Left ventricle myocardium inferior (tissue), 1 donor: ENCODE results near the gene GJC1. TPM values are rescaled to one million over a fixed set of nuclear protein-coding genes. Genes with fewer than 3 reads are reported as not detected.

ENCODE experiments used
- DNase-seq: peaks from one replicate; pipeline ENCODE4 v3.0.0-alpha.2; 2020
- H3K27ac ChIP-seq: fragments of 200-600 bp; replicated peaks from 2 replicates; pipeline ENCODE4 v1.8.0; 2021
- H3K27me3 ChIP-seq: fragments of 200-600 bp; 2 replicates; pipeline ENCODE4 v1.8.0; 2021; ENCODE audit warnings: low read depth
- H3K36me3 ChIP-seq: fragments of 200-600 bp; 2 replicates; pipeline ENCODE4 v1.8.0; 2021
- H3K4me1 ChIP-seq: fragments of 200-600 bp; 2 replicates; pipeline ENCODE4 v1.8.0; 2021
- H3K4me3 ChIP-seq: fragments of 200-600 bp; 2 replicates; pipeline ENCODE4 v1.8.0; 2021; ENCODE audit warnings: mild to moderate bottlenecking, moderate library complexity
- H3K9me3 ChIP-seq: fragments of 200-600 bp; replicated peaks from 2 replicates; pipeline ENCODE4 v1.8.0; 2021
- intact Hi-C: fragments of 100-400 bp; cut with micrococcal nuclease; formaldehyde crosslinking; loops from one replicate; pipeline ENCODE4 v1.11.0; 2022
- total RNA-seq: library from RNA; stranded (reverse); fragmentation: NEBNext Ultra II Directional; extraction: Animal tissue kit (Norgen Biotek cat#: 25700); gene quantifications from one replicate; pipeline ENCODE4 v1.2.1, GENCODE V29; 2021
- TF ChIP-seq, protein P1 (sequence below): fragments of 200-600 bp; IDR thresholded peaks from 2 replicates; pipeline ENCODE4 v1.8.0; 2021; ENCODE audit warnings: antibody characterized with exemption, mild to moderate bottlenecking, borderline replicate concordance
- donor health status: DM: no; HTN: yes; CAD: no; lungs with severe emphysema.

Gene GJC1
- total RNA-seq, 1 donor from 2014 or later: 18.8 TPM

DNA sequence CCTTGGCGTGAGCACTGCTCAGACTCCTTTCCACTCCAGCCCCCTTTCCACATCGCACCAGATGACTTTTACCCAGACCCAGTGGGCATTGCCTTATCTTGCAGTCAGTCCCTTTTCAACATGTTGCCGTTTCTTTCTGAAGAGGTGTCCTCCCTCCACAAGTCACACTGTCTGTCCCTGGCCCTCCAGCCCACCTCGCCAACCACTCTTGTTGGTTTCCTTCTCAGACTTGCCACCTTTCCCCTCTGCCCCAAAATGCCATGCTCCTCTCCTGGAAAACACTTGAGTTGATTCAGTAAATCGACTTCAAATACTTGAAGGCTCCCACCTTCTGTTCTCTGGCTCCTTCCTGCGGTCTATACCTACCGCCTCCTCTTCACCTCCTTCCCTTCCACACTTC is 78.8 kb downstream of the GJC1 start:
- Histone ChIP-seq H3K9me3 (no peaks in the 10 kb centered on the region), H3K36me3 (no peaks in the 10 kb centered on the region), H3K4me3 (no peak overlapping the region), H3K27me3 (no peaks in the 10 kb centered on the region), H3K27ac (no peak overlapping the region), H3K4me1 (peaks cover 25% of the 10 kb centered on the region)
- no peak for DNase-seq
- TF ChIP-seq, protein P1, sequence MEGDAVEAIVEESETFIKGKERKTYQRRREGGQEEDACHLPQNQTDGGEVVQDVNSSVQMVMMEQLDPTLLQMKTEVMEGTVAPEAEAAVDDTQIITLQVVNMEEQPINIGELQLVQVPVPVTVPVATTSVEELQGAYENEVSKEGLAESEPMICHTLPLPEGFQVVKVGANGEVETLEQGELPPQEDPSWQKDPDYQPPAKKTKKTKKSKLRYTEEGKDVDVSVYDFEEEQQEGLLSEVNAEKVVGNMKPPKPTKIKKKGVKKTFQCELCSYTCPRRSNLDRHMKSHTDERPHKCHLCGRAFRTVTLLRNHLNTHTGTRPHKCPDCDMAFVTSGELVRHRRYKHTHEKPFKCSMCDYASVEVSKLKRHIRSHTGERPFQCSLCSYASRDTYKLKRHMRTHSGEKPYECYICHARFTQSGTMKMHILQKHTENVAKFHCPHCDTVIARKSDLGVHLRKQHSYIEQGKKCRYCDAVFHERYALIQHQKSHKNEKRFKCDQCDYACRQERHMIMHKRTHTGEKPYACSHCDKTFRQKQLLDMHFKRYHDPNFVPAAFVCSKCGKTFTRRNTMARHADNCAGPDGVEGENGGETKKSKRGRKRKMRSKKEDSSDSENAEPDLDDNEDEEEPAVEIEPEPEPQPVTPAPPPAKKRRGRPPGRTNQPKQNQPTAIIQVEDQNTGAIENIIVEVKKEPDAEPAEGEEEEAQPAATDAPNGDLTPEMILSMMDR: no peak
- intact Hi-C loops: no loop called here

DNA sequence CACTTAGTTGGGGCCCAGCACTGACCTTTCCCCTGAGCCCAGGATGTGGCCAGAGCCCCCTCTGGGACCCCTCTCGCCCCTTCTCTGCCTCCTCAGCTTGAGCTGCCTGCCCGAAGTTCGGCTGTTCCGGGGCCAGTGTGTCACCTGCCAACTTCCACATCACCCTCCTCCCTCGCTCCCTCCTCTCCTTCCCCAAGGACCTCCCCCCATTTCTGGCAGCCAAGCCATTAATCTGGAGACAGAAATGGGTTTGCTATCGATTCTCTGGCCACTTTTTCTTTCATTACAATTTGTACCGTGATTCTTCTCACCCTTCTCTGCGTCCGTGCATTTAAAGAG is 80.1 kb downstream of the GJC1 start:
- Histone ChIP-seq H3K36me3 (no peaks in the 10 kb centered on the region), H3K4me3 (peak overlapping the region; percentile 54), H3K27ac (peak overlapping the region; percentile 68), H3K27me3 (no peaks in the 10 kb centered on the region), H3K9me3 (no peaks in the 10 kb centered on the region), H3K4me1 (peaks cover 25% of the 10 kb centered on the region)
- intact Hi-C loops: no loop called here
- TF ChIP-seq, protein P1: no peak
- no peak for DNase-seq

DNA sequence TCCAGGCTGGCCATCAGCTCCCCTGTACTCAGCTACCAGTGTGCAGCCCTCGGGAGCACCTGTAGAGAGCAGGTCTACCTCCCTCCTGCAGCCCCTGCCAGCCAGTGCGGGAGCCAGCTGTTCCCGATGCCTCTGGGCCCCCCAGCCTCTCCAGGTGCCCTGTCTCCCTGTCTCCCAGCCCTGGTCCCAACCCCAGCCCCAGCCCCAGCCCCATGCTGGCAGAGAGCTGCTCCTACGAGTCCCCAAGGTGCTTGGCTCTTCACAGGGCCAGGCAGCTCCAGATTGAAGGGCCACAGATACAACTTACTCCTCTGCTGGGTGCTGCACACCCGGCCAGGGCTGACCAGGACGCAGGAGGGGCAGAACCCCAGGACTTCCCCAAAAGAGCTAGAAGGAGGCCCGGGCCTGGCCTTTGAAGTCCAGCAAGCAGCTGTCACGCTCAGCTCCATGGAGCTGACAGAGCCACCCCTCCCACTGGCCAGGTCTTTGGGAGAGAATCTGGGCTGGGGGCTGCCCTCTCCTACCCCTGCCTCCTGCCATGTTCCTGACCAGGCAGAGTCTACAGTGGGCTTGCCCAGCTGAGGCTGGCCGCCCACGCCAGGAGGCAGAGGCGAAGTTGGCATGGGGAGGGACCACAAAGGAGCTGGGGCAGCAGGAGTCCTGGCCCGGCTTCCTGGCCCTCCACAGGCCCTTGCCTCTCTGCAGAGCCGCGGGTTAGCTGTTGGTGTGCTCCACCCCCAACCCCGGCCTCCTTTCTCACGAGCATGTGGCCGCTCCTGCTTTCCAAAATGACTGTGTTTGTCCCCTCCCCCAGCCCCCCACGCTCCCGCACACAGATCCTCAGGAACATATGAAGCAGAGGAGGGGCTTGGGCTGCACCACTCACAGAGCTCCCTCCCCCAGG is 80.8 kb downstream of the GJC1 start:
- peak; percentile 38 for DNase-seq
- Histone ChIP-seq H3K4me1 (peaks cover 25% of the 10 kb centered on the region), H3K9me3 (no peaks in the 10 kb centered on the region), H3K36me3 (no peaks in the 10 kb centered on the region), H3K4me3 (peak overlapping the region; percentile 54), H3K27me3 (no peaks in the 10 kb centered on the region), H3K27ac (peak overlapping the region; percentile 68)
- intact Hi-C loops: no loop called here
- TF ChIP-seq, protein P1: no peak

Other genes starting within 250 kb of the GJC1 start
- gene MEIOC, start 173.8 kb downstream of the GJC1 start, total RNA-seq: not detected
- 28.8 TPM for gene CCDC43, start 140.5 kb downstream of the GJC1 start, total RNA-seq
- 5.7 TPM for gene DBF4B, start 121.6 kb downstream of the GJC1 start, total RNA-seq
- 7.3 TPM for gene ADAM11, start 71.3 kb downstream of the GJC1 start, total RNA-seq
- 18.3 TPM for gene HIGD1B, start 17.6 kb upstream of the GJC1 start, total RNA-seq
- gene EFTUD2, start 69.2 kb upstream of the GJC1 start, total RNA-seq: 62.0 TPM
- 4.1 TPM for gene GFAP, start 85.2 kb upstream of the GJC1 start, total RNA-seq
- 0.49 TPM for gene KIF18B, start 117.5 kb upstream of the GJC1 start, total RNA-seq
- gene C1QL1, start 138.0 kb upstream of the GJC1 start, total RNA-seq: 0.74 TPM
- gene DCAKD, start 221.3 kb upstream of the GJC1 start, total RNA-seq: 25.9 TPM
- gene NMT1, start 231.0 kb upstream of the GJC1 start, total RNA-seq: 86.0 TPM